Measurements from ENCODE around the gene UBE2I.

The UBE2I gene

GRCh38 chr16:1345651-1346421 is 36.4 kb downstream of the UBE2I start:
- H3K27ac Mint-ChIP-seq: no peak overlapping the region
- H3K9me3 Mint-ChIP-seq: no peaks in the 10 kb centered on the region
- H3K36me3 Mint-ChIP-seq: peaks cover 18% of the 10 kb centered on the region
- no peak for ATAC-seq
- no peak overlapping the region for H3K4me3 Mint-ChIP-seq
- H3K4me1 Mint-ChIP-seq: peaks cover 45% of the 10 kb centered on the region
- no peaks in the 10 kb centered on the region for H3K27me3 Mint-ChIP-seq

GRCh38 chr16:1346422-1347285 is 37.2 kb downstream of the UBE2I start:
- no peaks in the 10 kb centered on the region for H3K27me3 Mint-ChIP-seq
- peaks cover 48% of the 10 kb centered on the region for H3K4me1 Mint-ChIP-seq
- no peak for ATAC-seq
- H3K27ac Mint-ChIP-seq: no peak overlapping the region
- H3K36me3 Mint-ChIP-seq: peaks cover 18% of the 10 kb centered on the region
- H3K9me3 Mint-ChIP-seq: no peaks in the 10 kb centered on the region
- H3K4me3 Mint-ChIP-seq: no peak overlapping the region

DNA sequence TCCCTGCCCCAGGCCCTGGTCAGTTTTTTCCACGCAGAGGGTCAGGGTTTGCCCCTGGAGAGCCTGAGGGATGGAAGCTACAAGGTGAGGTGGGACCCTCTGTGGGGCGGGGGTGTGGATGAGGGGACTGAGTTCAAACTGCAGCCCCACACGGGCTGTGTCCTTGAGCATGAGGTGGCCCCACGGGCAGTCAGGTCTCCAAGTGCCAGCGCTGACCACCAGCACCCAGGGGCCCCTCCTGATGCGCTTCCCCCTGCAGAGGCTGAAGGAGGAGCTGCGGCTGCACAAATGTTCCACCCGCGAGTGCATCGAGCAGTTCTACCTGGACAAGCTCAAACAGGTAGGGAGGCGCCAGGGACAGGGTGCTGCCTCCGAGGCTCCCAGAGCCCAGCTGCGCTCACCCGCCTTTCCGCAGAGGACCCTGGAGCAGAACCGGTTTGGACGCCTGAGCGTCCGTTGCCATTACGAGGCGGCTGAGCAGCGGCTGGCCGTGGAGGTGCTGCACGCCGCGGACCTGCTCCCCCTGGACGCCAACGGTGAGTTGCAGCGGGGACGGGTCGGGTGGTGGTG is 37.9 kb downstream of the UBE2I start:
- no peak overlapping the region for H3K4me3 Mint-ChIP-seq
- peaks cover 46% of the 10 kb centered on the region for H3K4me1 Mint-ChIP-seq
- H3K9me3 Mint-ChIP-seq: no peaks in the 10 kb centered on the region
- H3K27me3 Mint-ChIP-seq: no peaks in the 10 kb centered on the region
- no peak for ATAC-seq
- no peak overlapping the region for H3K27ac Mint-ChIP-seq
- H3K36me3 Mint-ChIP-seq: peaks cover 18% of the 10 kb centered on the region

DNA sequence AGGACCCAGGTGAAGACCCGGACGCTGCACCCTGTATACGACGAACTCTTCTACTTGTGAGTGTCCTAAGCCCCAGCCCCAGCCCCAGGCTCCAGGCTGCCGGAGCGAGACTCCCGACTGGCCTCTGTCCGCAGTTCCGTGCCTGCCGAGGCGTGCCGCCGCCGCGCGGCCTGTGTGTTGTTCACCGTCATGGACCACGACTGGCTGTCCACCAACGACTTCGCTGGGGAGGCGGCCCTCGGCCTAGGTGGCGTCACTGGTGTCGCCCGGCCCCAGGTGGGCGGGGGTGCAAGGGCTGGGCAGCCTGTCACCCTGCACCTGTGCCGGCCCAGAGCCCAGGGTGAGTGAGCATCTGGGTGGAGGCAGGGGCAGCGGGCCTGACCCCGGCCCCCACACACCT is 38.5 kb downstream of the UBE2I start:
- H3K27ac Mint-ChIP-seq: no peak overlapping the region
- H3K4me3 Mint-ChIP-seq: no peak overlapping the region
- H3K4me1 Mint-ChIP-seq: peaks cover 46% of the 10 kb centered on the region
- ATAC-seq: no peak
- H3K36me3 Mint-ChIP-seq: peaks cover 18% of the 10 kb centered on the region
- H3K9me3 Mint-ChIP-seq: no peaks in the 10 kb centered on the region
- no peaks in the 10 kb centered on the region for H3K27me3 Mint-ChIP-seq

GRCh38 chr16:1348441-1348840 is 39.0 kb downstream of the UBE2I start:
- ATAC-seq: no peak
- Mint-ChIP-seq H3K9me3 (no peaks in the 10 kb centered on the region), H3K4me1 (peaks cover 46% of the 10 kb centered on the region), H3K27me3 (no peaks in the 10 kb centered on the region), H3K36me3 (peaks cover 22% of the 10 kb centered on the region), H3K27ac (no peak overlapping the region), H3K4me3 (no peak overlapping the region)

GRCh38 chr16:1348926-1349325 is 39.5 kb downstream of the UBE2I start:
- H3K4me1 Mint-ChIP-seq: peaks cover 46% of the 10 kb centered on the region
- no peaks in the 10 kb centered on the region for H3K27me3 Mint-ChIP-seq
- peaks cover 25% of the 10 kb centered on the region for H3K36me3 Mint-ChIP-seq
- ATAC-seq: no peak
- no peak overlapping the region for H3K27ac Mint-ChIP-seq
- H3K4me3 Mint-ChIP-seq: no peak overlapping the region
- no peaks in the 10 kb centered on the region for H3K9me3 Mint-ChIP-seq

- Mint-ChIP-seq H3K4me3 (no peak overlapping the region), H3K27ac (no peak overlapping the region), H3K27me3 (no peaks in the 10 kb centered on the region), H3K36me3 (peaks cover 25% of the 10 kb centered on the region), H3K4me1 (peaks cover 45% of the 10 kb centered on the region), H3K9me3 (no peaks in the 10 kb centered on the region)
- ATAC-seq: no peak
These were observed 39.9 kb downstream of the UBE2I start for GRCh38 chr16:1349351-1349750.

DNA sequence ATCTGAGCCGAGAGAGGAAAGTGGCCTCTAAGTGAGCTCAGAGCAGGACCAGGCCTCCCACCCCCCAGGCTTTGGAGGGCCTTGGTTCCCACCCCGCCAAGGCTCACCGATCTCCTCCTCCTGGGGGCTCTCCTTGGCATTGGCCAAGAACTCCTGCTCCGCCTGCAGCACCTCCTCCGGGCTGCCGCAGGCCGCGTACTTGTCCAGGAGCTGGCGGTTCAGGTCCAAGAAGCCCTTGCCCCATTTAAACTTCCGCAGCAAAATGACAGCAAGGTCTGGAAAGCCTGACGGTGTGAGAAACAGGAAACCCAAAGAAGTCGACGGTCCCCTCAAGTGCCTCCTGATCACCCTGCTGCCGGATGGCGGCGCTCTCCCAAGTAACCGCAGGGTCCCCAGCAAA is 40.5 kb downstream of the UBE2I start:
- H3K4me1 Mint-ChIP-seq: peaks cover 47% of the 10 kb centered on the region
- no peaks in the 10 kb centered on the region for H3K27me3 Mint-ChIP-seq
- ATAC-seq: no peak
- H3K27ac Mint-ChIP-seq: no peak overlapping the region
- peak overlapping the region; percentile 34 for H3K4me3 Mint-ChIP-seq
- H3K36me3 Mint-ChIP-seq: peaks cover 25% of the 10 kb centered on the region
- H3K9me3 Mint-ChIP-seq: no peaks in the 10 kb centered on the region

DNA sequence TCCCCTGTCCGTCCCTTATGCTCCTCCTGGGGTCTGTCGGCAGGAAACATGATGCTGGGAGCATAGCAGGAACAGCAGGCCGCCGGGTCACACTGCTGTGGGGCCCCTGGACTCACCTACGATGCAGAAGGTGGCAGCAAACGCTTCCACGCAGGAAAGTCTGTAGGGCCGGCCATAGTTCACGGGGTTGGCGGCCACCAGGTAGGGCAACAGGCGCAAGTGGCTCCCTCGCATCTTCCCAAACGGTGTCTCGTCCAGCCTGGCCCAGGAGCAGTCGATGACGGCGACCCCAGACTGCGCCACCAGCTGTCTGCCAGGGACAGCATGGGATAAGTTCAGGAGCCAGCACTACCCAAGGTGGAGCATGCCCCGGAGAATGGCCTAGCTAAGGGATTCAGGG is 41.3 kb downstream of the UBE2I start:
- Mint-ChIP-seq H3K9me3 (no peaks in the 10 kb centered on the region), H3K27me3 (no peaks in the 10 kb centered on the region), H3K4me3 (peak overlapping the region; percentile 85), H3K36me3 (peaks cover 25% of the 10 kb centered on the region), H3K27ac (peak overlapping the region; percentile 71), H3K4me1 (peaks cover 54% of the 10 kb centered on the region)
- ATAC-seq: no peak

GRCh38 chr16:1351215-1351581 is 41.8 kb downstream of the UBE2I start:
- ATAC-seq: peak; percentile 31
- H3K4me3 Mint-ChIP-seq: peak overlapping the region; percentile 85
- H3K4me1 Mint-ChIP-seq: peaks cover 59% of the 10 kb centered on the region
- H3K9me3 Mint-ChIP-seq: no peaks in the 10 kb centered on the region
- peak overlapping the region; percentile 71 for H3K27ac Mint-ChIP-seq
- peaks cover 25% of the 10 kb centered on the region for H3K36me3 Mint-ChIP-seq
- H3K27me3 Mint-ChIP-seq: no peaks in the 10 kb centered on the region

DNA sequence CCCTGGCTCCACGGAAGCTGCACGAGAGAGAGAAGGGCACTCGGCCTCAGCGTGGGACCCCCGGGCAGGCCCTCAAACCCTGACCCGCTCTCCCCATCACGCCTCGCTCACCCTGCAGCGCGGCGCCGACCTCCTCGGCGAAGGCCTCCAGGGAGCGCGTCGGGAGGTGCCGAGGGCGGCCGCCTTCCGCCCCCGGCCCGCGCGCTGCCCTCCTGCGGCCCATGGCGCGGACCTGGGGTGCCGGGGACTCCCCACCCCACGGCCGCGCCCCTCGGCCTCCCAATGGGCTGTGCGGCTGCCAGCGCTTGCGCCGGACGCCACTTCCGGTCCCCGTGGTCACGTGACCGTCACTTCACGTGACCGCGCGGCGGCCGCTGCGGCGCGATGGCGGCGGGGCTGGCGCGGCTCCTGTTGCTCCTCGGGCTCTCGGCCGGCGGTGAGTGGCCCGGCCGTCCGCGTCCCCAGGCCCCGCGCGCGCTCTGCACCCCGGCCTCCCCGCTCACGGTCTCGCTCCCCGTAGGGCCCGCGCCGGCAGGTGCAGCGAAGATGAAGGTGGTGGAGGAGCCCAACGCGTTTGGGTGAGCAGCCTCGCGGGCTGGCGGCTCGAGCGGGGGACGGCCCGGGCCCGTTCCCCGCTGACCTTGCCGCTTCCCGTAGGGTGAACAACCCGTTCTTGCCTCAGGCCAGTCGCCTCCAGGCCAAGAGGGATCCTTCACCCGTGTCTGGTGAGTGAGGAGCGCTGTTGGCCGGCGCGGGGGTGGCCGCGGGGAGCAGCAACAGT is 42.3 kb downstream of the UBE2I start, which contains the start of the genes GNPTG and TSR3:
Gene GNPTG (plus strand): TSS at position 350 of the 781 bp plus-strand sequence. CDS start 35 bp downstream, at position 385.
Gene TSR3 (minus strand): TSS at position 297 of the 781 bp plus-strand sequence. CDS start 74 bp downstream, at position 223.
- peaks cover 65% of the 10 kb centered on the region for H3K4me1 Mint-ChIP-seq
- peaks cover 25% of the 10 kb centered on the region for H3K36me3 Mint-ChIP-seq
- no peaks in the 10 kb centered on the region for H3K9me3 Mint-ChIP-seq
- no peaks in the 10 kb centered on the region for H3K27me3 Mint-ChIP-seq
- H3K4me3 Mint-ChIP-seq: peak within 1 kb of the TSS; percentile 85
- H3K27ac Mint-ChIP-seq: peak within 1 kb of the TSS; percentile 71
- ATAC-seq: peak; percentile 91

DNA sequence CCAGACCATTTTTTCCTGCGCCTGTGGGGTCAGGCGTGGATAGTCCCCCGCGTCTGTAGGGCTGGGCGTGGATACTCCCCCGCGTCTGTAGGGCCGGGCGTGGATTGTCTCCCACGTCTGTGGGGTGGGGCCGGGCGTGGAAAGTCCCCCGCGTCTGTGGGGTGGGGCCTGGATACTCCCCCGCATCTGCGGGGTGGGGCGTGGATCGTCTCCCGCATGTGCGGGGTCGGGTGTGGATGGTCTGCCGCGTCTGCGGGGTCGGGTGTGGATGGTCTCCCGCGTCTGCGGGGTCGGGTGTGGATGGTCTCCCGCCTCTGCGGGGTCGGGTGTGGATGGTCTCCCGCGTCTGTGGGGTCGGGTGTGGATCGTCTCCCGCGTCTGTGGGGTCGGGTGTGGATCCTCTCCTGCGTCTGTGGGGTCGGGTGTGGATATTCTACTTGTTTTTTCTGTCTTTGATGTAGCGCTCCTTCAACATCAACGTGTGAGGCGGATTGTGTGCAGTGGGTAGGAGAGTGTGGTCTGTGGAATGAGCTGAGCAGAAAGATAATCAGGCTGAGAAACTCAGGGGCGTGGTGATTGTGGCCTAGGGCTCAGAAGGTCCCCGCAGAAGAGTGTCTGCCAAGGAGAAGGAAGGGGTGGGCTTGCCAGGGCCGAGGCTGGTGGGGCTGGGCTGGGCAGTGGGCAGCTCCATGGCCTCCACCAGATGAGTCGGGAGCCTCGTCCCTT is 45.5 kb downstream of the UBE2I start:
- peak overlapping the region; percentile 6 for H3K27ac Mint-ChIP-seq

GRCh38 chr16:1355591-1355990 is 46.2 kb downstream of the UBE2I start:
- ATAC-seq: no peak
- Mint-ChIP-seq H3K27me3 (no peaks in the 10 kb centered on the region), H3K4me3 (no peak overlapping the region), H3K27ac (peak overlapping the region; percentile 6), H3K9me3 (no peaks in the 10 kb centered on the region), H3K36me3 (peaks cover 11% of the 10 kb centered on the region), H3K4me1 (peaks cover 68% of the 10 kb centered on the region)

More for the DNA sequence above, 45.5 kb downstream of the UBE2I start:
- peaks cover 13% of the 10 kb centered on the region for H3K36me3 Mint-ChIP-seq
- H3K4me3 Mint-ChIP-seq: no peak overlapping the region
- no peaks in the 10 kb centered on the region for H3K27me3 Mint-ChIP-seq
- ATAC-seq: no peak
- H3K4me1 Mint-ChIP-seq: peaks cover 74% of the 10 kb centered on the region
- H3K9me3 Mint-ChIP-seq: no peaks in the 10 kb centered on the region
